ENCODE results near the gene TBC1D10B. TPM values are rescaled to one million over a fixed set of nuclear protein-coding genes. Genes with fewer than 3 reads are reported as not detected.

The TBC1D10B gene
- total RNA-seq, 4 donors from 2014 or later, result 21.9 to 33.9 (median 26.1) TPM

- no peaks in the 10 kb centered on the region for H3K27me3 ChIP-seq
- no peak for DNase-seq
- TF ChIP-seq CTCF (IDR thresholded peaks at IDR 0.05) (no peak), POLR2A (IDR thresholded peaks at IDR 0.05) (peak in 1 of 4 donors; percentile 32)
- H3K36me3 ChIP-seq, result no peaks in the 10 kb centered on the region
- peaks cover 6 to 43% (median 10%) of the 10 kb centered on the region in 3 donors for H3K4me1 ChIP-seq
- H3K4me3 ChIP-seq, result peak within 1 kb of the TSS in 2 of 4 donors; percentile 27 to 43
- WGBS, 2 donors, result 46 to 49% methylated on average over 5 to 7 of the region's 12 CpGs
- peak within 1 kb of the TSS in 3 of 4 donors; percentile 19 to 60 (median 52) for H3K27ac ChIP-seq
- intact Hi-C loops (cut with DNase I), result no loop called here
- H3K9me3 ChIP-seq, result no peaks in the 10 kb centered on the region
Measured at GRCh38 chr16:30382111-30382881, 12.0 kb upstream of the TBC1D10B start, which contains the start of gene SEPTIN1. SEPTIN1 (minus strand) TSS chr16:30382561; CDS start chr16:30382542, 19 bp downstream.

GRCh38 chr16:30381291-30382041 lies 11.2 kb upstream of the TBC1D10B start:
- H3K4me3 ChIP-seq, result peak overlapping the region in 2 of 4 donors; percentile 27 to 43
- H3K27me3 ChIP-seq, result no peaks in the 10 kb centered on the region
- H3K27ac ChIP-seq, result peak overlapping the region in 3 of 4 donors; percentile 19 to 60 (median 52)
- 68 to 70% methylated on average over 4 to 7 of the region's 13 CpGs for WGBS, 2 donors
- TF ChIP-seq CTCF (IDR thresholded peaks at IDR 0.05) (no peak), POLR2A (IDR thresholded peaks at IDR 0.05) (no peak)
- intact Hi-C loops (cut with DNase I), result no loop called here
- no peak for DNase-seq
- no peaks in the 10 kb centered on the region for H3K36me3 ChIP-seq
- no peaks in the 10 kb centered on the region for H3K9me3 ChIP-seq
- H3K4me1 ChIP-seq, result peaks cover 13 to 51% (median 16%) of the 10 kb centered on the region in 3 donors

- TF ChIP-seq POLR2A (IDR thresholded peaks at IDR 0.05) (no peak), CTCF (IDR thresholded peaks at IDR 0.05) (no peak)
Measured at GRCh38 chr16:30380803-30381208, 10.5 kb upstream of the TBC1D10B start.

GRCh38 chr16:30380072-30380802 lies 9.9 kb upstream of the TBC1D10B start:
- no peaks in the 10 kb centered on the region for H3K36me3 ChIP-seq
- no peak for DNase-seq
- 87 to 95% methylated on average over 3 to 4 of the region's 4 CpGs for WGBS, 2 donors
- H3K4me3 ChIP-seq, result no peak overlapping the region
- TF ChIP-seq CTCF (IDR thresholded peaks at IDR 0.05) (no peak), POLR2A (IDR thresholded peaks at IDR 0.05) (no peak)
- intact Hi-C loops (cut with DNase I), result no loop called here
- no peaks in the 10 kb centered on the region for H3K9me3 ChIP-seq
- H3K27me3 ChIP-seq, result no peaks in the 10 kb centered on the region
- peak overlapping the region in 1 of 4 donors; percentile 60 for H3K27ac ChIP-seq
- H3K4me1 ChIP-seq, result peaks cover 13 to 51% (median 16%) of the 10 kb centered on the region in 3 donors

More at GRCh38 chr16:30380803-30381208, 10.5 kb upstream of the TBC1D10B start:
- WGBS, 2 donors, result 74 to 75% methylated on average over 4 to 5 of the region's 6 CpGs
- Histone ChIP-seq H3K27me3 (no peaks in the 10 kb centered on the region), H3K4me1 (peaks cover 13 to 51% (median 16%) of the 10 kb centered on the region in 3 donors), H3K27ac (peak overlapping the region in 2 of 4 donors; percentile 52 to 60), H3K36me3 (no peaks in the 10 kb centered on the region), H3K9me3 (no peaks in the 10 kb centered on the region), H3K4me3 (no peak overlapping the region)
- DNase-seq, result no peak
- intact Hi-C loops (cut with DNase I), result no loop called here

Measured in esophagus squamous epithelium (tissue), 5 donors.